SK-N-MC (cell line): ENCODE data around the gene AHRR.

Experiments used
- EZH2 ChIP-seq: fragments of 200-600 bp; sonication (generic); IDR thresholded peaks from one replicate; pipeline ENCODE4 v1.6.1; 2017; ENCODE audit warnings: antibody characterized with exemption
- POLR2AphosphoS5 ChIP-seq: IDR thresholded peaks from 2 replicates; pipeline ENCODE4 v1.6.1; 2012; ENCODE audit warnings: mild to moderate bottlenecking, low read depth, low read length, borderline replicate concordance

- no peak for TF ChIP-seq POLR2AphosphoS5
- TF ChIP-seq EZH2: no peak
These were observed 113.1 kb downstream of the AHRR start for GRCh38 chr5:434443-435146.
